Stimulated activated CD8-positive, alpha-beta memory T cell treated with anti-CD3 and anti-CD28 coated beads, Interleukin-2, amount 100 ng/mL, for 1 hour (primary cell): Measurements from ENCODE around the gene CAMTA1.

ENCODE experiments used
- DNase-seq, 2 donors: peaks; one replicate each; pipeline ENCODE4 v3.0.0-alpha.2; 2020; ENCODE audit warnings: low read depth in 2 of 2

Gene CAMTA1

GRCh38 chr1:6873298-6874015 is 88.2 kb downstream of the CAMTA1 start:
- DNase-seq = no peak

GRCh38 chr1:6874298-6874697 is 89.0 kb downstream of the CAMTA1 start:
- no peak for DNase-seq

GRCh38 chr1:6880951-6881690 is 95.9 kb downstream of the CAMTA1 start:
- DNase-seq = no peak

- no peak for DNase-seq
Measured at GRCh38 chr1:6882414-6882813, 97.2 kb downstream of the CAMTA1 start.

GRCh38 chr1:6884652-6885153 is 99.4 kb downstream of the CAMTA1 start:
- no peak for DNase-seq

- no peak for DNase-seq
Measured at GRCh38 chr1:6885426-6885825, 100.2 kb downstream of the CAMTA1 start.

GRCh38 chr1:6886523-6886922 is 101.3 kb downstream of the CAMTA1 start:
- no peak for DNase-seq

GRCh38 chr1:6888268-6888667 is 103.0 kb downstream of the CAMTA1 start:
- no peak for DNase-seq

- no peak for DNase-seq
Measured at GRCh38 chr1:6888870-6889269, 103.6 kb downstream of the CAMTA1 start.

GRCh38 chr1:6889875-6890480 is 104.7 kb downstream of the CAMTA1 start:
- peak in 1 of 2 donors; percentile 4 for DNase-seq

- no peak for DNase-seq
Measured at GRCh38 chr1:6890686-6891085, 105.4 kb downstream of the CAMTA1 start.

GRCh38 chr1:6891781-6892579 is 106.7 kb downstream of the CAMTA1 start:
- DNase-seq = no peak

GRCh38 chr1:6893388-6893787 is 108.1 kb downstream of the CAMTA1 start:
- no peak for DNase-seq

- no peak for DNase-seq
Measured at GRCh38 chr1:6897138-6897537, 111.9 kb downstream of the CAMTA1 start.

GRCh38 chr1:6898974-6899539 is 113.8 kb downstream of the CAMTA1 start:
- no peak for DNase-seq

- DNase-seq = no peak
Measured at GRCh38 chr1:6899621-6900020, 114.4 kb downstream of the CAMTA1 start.

GRCh38 chr1:6902153-6902552 is 116.9 kb downstream of the CAMTA1 start:
- no peak for DNase-seq

GRCh38 chr1:6904476-6905170 is 119.4 kb downstream of the CAMTA1 start:
- DNase-seq = no peak

- no peak for DNase-seq
Measured at GRCh38 chr1:6905331-6905730, 120.1 kb downstream of the CAMTA1 start.

- no peak for DNase-seq
Measured at GRCh38 chr1:6905790-6906189, 120.5 kb downstream of the CAMTA1 start.

- DNase-seq = no peak
Measured at GRCh38 chr1:6906783-6907182, 121.5 kb downstream of the CAMTA1 start.
